ENCODE measurements around the gene MT1B. TPM values are rescaled to one million over a fixed set of nuclear protein-coding genes. Genes with fewer than 3 reads are reported as not detected.
"Not testable (repeated sequence)": the region's sequence is repeated elsewhere in the genome, so short reads cannot be mapped to it uniquely, and the experiment has no call there.

Gene MT1B
- total and polyA plus RNA-seq, 3 experiments from 2014 or later = not detected

DNA sequence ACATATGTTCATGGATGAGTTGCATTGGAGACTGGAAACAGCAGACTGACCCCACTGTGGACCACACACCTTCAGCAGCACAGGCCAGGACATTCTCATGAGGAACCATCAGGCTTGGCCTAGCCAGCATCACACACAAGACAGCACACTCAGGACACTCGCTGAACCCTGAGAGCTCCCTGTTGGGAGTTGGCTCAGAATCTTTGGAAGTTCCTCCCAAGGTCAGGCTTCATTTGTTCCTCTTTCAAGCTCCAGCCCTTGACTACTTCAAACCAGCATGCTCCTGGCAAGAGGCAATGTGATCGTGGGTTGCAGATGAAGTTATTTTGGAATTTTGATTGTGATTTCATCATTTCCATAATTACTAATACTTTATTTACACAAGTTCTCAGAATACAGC lies 20.0 kb downstream of the MT1B start:
- peaks cover 40% of the 10 kb centered on the region for H3K27me3 ChIP-seq (ENCODE audit: insufficient read depth, low read length, poor library complexity, severe bottlenecking)
- H3K27ac ChIP-seq (ENCODE audit: low read depth, low read length); DNase-seq; H3K36me3 Mint-ChIP-seq; H3K4me3 ChIP-seq (ENCODE audit: low read length); H3K9me3 ChIP-seq (ENCODE audit: low read length); H3K36me3 ChIP-seq (ENCODE audit: insufficient read depth, low read length); POLR2A ChIA-PET; H3K4me3 Mint-ChIP-seq; H3K9me3 Mint-ChIP-seq; H3K27ac Mint-ChIP-seq: not testable (repeated sequence)
- peaks cover 17 to 34% (median 24%) of the 10 kb centered on the region in 3 donors for H3K4me1 Mint-ChIP-seq
- H3K4me1 ChIP-seq (ENCODE audit: insufficient read depth, low read length) = peaks cover 12% of the 10 kb centered on the region
- CTCF ChIA-PET = interaction anchor here (1.4 kb wide), 1 partner anchor 26 kb away, joined by 3 read pairs; no protein-coding TSS in a partner anchor
- peaks cover 43 to 56% of the 10 kb centered on the region in 2 donors for H3K27me3 Mint-ChIP-seq

DNA sequence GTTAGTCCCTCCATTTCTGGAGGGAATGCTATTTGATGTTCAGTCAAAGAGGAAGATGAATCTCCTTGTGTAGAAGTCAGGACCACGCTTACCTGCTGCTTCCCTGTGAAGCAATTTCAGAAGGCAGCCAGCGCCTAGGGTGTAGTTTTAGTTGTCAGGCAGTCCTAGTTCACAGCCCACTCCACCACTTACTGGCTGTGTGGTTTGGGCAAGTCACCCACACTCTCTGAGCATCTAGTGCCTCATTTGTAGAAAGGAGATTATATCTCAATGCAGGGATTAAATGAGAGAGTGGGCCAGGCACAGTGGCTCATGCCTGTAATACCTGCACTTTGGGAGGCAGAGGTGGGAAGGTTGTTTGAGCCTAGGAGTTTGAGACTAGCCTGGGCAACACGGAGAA lies 20.5 kb downstream of the MT1B start:
- DNase-seq; H3K36me3 Mint-ChIP-seq; H3K36me3 ChIP-seq (ENCODE audit: insufficient read depth, low read length); POLR2A ChIA-PET; H3K27ac ChIP-seq (ENCODE audit: low read depth, low read length); H3K9me3 Mint-ChIP-seq; H3K9me3 ChIP-seq (ENCODE audit: low read length); H3K4me3 ChIP-seq (ENCODE audit: low read length); H3K27ac Mint-ChIP-seq: not testable (repeated sequence)
- CTCF ChIA-PET = interaction anchor here (1.4 to 2.5 kb wide), 2 partner anchors 26 to 29 kb away, joined by 3 to 17 read pairs; no protein-coding TSS in a partner anchor
- Histone ChIP-seq H3K27me3 (ENCODE audit: insufficient read depth, low read length, poor library complexity, severe bottlenecking) (peaks cover 40% of the 10 kb centered on the region), H3K4me1 (ENCODE audit: insufficient read depth, low read length) (peaks cover 12% of the 10 kb centered on the region)
- H3K27me3 Mint-ChIP-seq = peaks cover 42 to 54% of the 10 kb centered on the region in 2 donors
- peaks cover 17 to 34% (median 24%) of the 10 kb centered on the region in 3 donors for H3K4me1 Mint-ChIP-seq
- H3K4me3 Mint-ChIP-seq = peak overlapping the region in 2 of 7 donors; percentile 27 to 44

GRCh38 chr16:56672761-56673536 lies 21.3 kb downstream of the MT1B start:
- Histone ChIP-seq H3K4me3 (ENCODE audit: low read length) (no peak overlapping the region), H3K9me3 (ENCODE audit: low read length) (no peaks in the 10 kb centered on the region), H3K27me3 (ENCODE audit: insufficient read depth, low read length, poor library complexity, severe bottlenecking) (peaks cover 32% of the 10 kb centered on the region), H3K4me1 (ENCODE audit: insufficient read depth, low read length) (peaks cover 8% of the 10 kb centered on the region), H3K36me3 (ENCODE audit: insufficient read depth, low read length) (no peaks in the 10 kb centered on the region), H3K27ac (ENCODE audit: low read depth, low read length) (no peak overlapping the region)
- Mint-ChIP-seq H3K27ac (no peak overlapping the region), H3K36me3 (peaks cover 0 to 1% (median 0%) of the 10 kb centered on the region in 3 donors), H3K9me3 (no peaks in the 10 kb centered on the region), H3K27me3 (peaks cover 38 to 48% of the 10 kb centered on the region in 2 donors), H3K4me1 (peaks cover 15 to 30% (median 24%) of the 10 kb centered on the region in 3 donors), H3K4me3 (peak overlapping the region in 2 of 7 donors; percentile 27 to 44)
- CTCF ChIA-PET = interaction anchor here (1.4 to 2.5 kb wide), 3 partner anchors 10 to 29 kb away, joined by 3 to 17 read pairs (median 4); partner anchors contain the start of gene MT1X
- POLR2A ChIA-PET = no interaction called here
- DNase-seq = no peak

DNA sequence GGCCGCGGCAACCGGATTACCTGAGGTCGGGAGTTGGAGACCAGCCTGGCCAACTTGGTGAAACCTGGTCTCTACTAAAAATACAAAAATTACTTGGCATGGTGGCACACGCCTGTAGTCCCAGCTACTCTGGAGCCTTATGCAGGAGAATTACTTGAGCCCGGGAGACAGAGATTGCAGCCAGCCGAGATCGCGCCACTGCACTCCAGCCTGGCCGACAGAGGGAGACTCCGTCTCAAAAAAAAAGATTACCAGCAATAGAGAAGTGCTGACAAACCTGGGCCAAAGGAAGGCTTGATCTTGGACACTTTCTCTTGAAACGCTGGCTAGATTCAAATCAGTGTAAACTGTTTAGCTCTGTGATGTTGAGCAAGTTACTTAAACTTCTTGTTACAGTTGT lies 22.2 kb downstream of the MT1B start:
- peaks cover 0 to 1% (median 0%) of the 10 kb centered on the region in 3 donors for H3K36me3 Mint-ChIP-seq
- peak overlapping the region in 1 of 7 donors; percentile 69 for H3K4me3 Mint-ChIP-seq
- CTCF ChIA-PET = interaction anchor here (1.0 to 2.5 kb wide), 3 partner anchors 9 to 208 kb away, joined by 3 to 17 read pairs (median 4); partner anchors contain the start of gene MT1X
- Histone ChIP-seq H3K27ac (ENCODE audit: low read depth, low read length) (no peak overlapping the region), H3K27me3 (ENCODE audit: insufficient read depth, low read length, poor library complexity, severe bottlenecking) (peaks cover 22% of the 10 kb centered on the region), H3K4me3 (ENCODE audit: low read length) (no peak overlapping the region), H3K4me1 (ENCODE audit: insufficient read depth, low read length) (peaks cover 3% of the 10 kb centered on the region), H3K9me3 (ENCODE audit: low read length) (no peaks in the 10 kb centered on the region), H3K36me3 (ENCODE audit: insufficient read depth, low read length) (no peaks in the 10 kb centered on the region)
- peaks cover 11 to 21% (median 18%) of the 10 kb centered on the region in 3 donors for H3K4me1 Mint-ChIP-seq
- H3K27ac Mint-ChIP-seq = no peak overlapping the region
- H3K9me3 Mint-ChIP-seq = no peaks in the 10 kb centered on the region
- H3K27me3 Mint-ChIP-seq = peaks cover 30 to 39% of the 10 kb centered on the region in 2 donors
- peak in 1 of 5 donors; percentile 43 for DNase-seq
- POLR2A ChIA-PET = interaction anchor here (0.5 kb wide), 1 partner anchor 12 kb away, joined by 3 read pairs; no protein-coding TSS in a partner anchor

GRCh38 chr16:56674570-56674969 lies 22.9 kb downstream of the MT1B start:
- peaks cover 16% of the 10 kb centered on the region for H3K27me3 ChIP-seq (ENCODE audit: insufficient read depth, low read length, poor library complexity, severe bottlenecking)
- not testable (repeated sequence) for DNase-seq; H3K36me3 ChIP-seq (ENCODE audit: insufficient read depth, low read length); H3K27ac ChIP-seq (ENCODE audit: low read depth, low read length); H3K36me3 Mint-ChIP-seq; H3K9me3 ChIP-seq (ENCODE audit: low read length); H3K9me3 Mint-ChIP-seq; H3K4me3 ChIP-seq (ENCODE audit: low read length); H3K4me1 ChIP-seq (ENCODE audit: insufficient read depth, low read length)
- Mint-ChIP-seq H3K27ac (peak overlapping the region in 1 of 8 donors; percentile 33), H3K4me1 (peaks cover 11 to 18% (median 16%) of the 10 kb centered on the region in 3 donors), H3K4me3 (peak overlapping the region in 5 of 7 donors; percentile 29 to 69 (median 42)), H3K27me3 (peaks cover 27 to 32% of the 10 kb centered on the region in 2 donors)
- POLR2A ChIA-PET = interaction anchor here (0.5 kb wide), 1 partner anchor 13 kb away, joined by 3 read pairs; no protein-coding TSS in a partner anchor
- CTCF ChIA-PET = interaction anchor here (0.6 to 2.5 kb wide), 3 partner anchors 27 to 209 kb away, joined by 3 to 17 read pairs (median 4); no protein-coding TSS in a partner anchor

- no peaks in the 10 kb centered on the region for H3K9me3 Mint-ChIP-seq
- Histone ChIP-seq H3K27ac (ENCODE audit: low read depth, low read length) (no peak overlapping the region), H3K9me3 (ENCODE audit: low read length) (no peaks in the 10 kb centered on the region), H3K36me3 (ENCODE audit: insufficient read depth, low read length) (no peaks in the 10 kb centered on the region), H3K4me1 (ENCODE audit: insufficient read depth, low read length) (peaks cover 3% of the 10 kb centered on the region), H3K27me3 (ENCODE audit: insufficient read depth, low read length, poor library complexity, severe bottlenecking) (peaks cover 5% of the 10 kb centered on the region), H3K4me3 (ENCODE audit: low read length) (peak overlapping the region; percentile 28)
- peaks cover 10 to 14% (median 11%) of the 10 kb centered on the region in 3 donors for H3K4me1 Mint-ChIP-seq
- POLR2A ChIA-PET = interaction anchor here (0.6 kb wide), 1 partner anchor 737 kb away, joined by 4 read pairs; no protein-coding TSS in a partner anchor
- peak overlapping the region; percentile 38 to 87 (median 81) for H3K4me3 Mint-ChIP-seq
- DNase-seq = peak in 3 of 5 donors; percentile 43 to 75 (median 63)
- H3K27ac Mint-ChIP-seq = peak overlapping the region in 2 of 8 donors; percentile 7 to 12
- H3K27me3 Mint-ChIP-seq = peaks cover 17 to 23% of the 10 kb centered on the region in 2 donors
- CTCF ChIA-PET = interaction anchor here (0.9 to 3.8 kb wide), 3 partner anchors 13 to 99 kb away, joined by 3 to 21 read pairs (median 4); no protein-coding TSS in a partner anchor
- H3K36me3 Mint-ChIP-seq = peaks cover 0 to 1% (median 0%) of the 10 kb centered on the region in 3 donors
Measured at GRCh38 chr16:56675685-56676210, 24.1 kb downstream of the MT1B start.

GRCh38 chr16:56677474-56677873 lies 25.8 kb downstream of the MT1B start:
- peaks cover 7 to 8% of the 10 kb centered on the region in 2 donors for H3K27me3 Mint-ChIP-seq
- peaks cover 19 to 21% (median 19%) of the 10 kb centered on the region in 3 donors for H3K4me1 Mint-ChIP-seq
- CTCF ChIA-PET = interaction anchor here (1.2 to 3.8 kb wide), 3 partner anchors 15 to 100 kb away, joined by 3 to 21 read pairs (median 5); no protein-coding TSS in a partner anchor
- no peak overlapping the region for H3K27ac ChIP-seq (ENCODE audit: low read depth, low read length)
- DNase-seq = no peak
- no peaks in the 10 kb centered on the region for H3K9me3 Mint-ChIP-seq
- peaks cover 0 to 3% (median 0%) of the 10 kb centered on the region in 3 donors for H3K36me3 Mint-ChIP-seq
- H3K4me3 Mint-ChIP-seq = peak overlapping the region in 2 of 7 donors; percentile 40 to 75
- no peak overlapping the region for H3K27ac Mint-ChIP-seq
- H3K4me3 ChIP-seq (ENCODE audit: low read length) = no peak overlapping the region
- peaks cover 9% of the 10 kb centered on the region for H3K4me1 ChIP-seq (ENCODE audit: insufficient read depth, low read length)
- no peaks in the 10 kb centered on the region for H3K27me3 ChIP-seq (ENCODE audit: insufficient read depth, low read length, poor library complexity, severe bottlenecking)
- H3K36me3 ChIP-seq (ENCODE audit: insufficient read depth, low read length) = no peaks in the 10 kb centered on the region
- POLR2A ChIA-PET = interaction anchor here (0.6 to 0.8 kb wide), 2 partner anchors 24 to 93 kb away, joined by 3 to 4 read pairs; no protein-coding TSS in a partner anchor
- no peaks in the 10 kb centered on the region for H3K9me3 ChIP-seq (ENCODE audit: low read length)
